Activated T-helper 1 cell treated with anti-CD3 and anti-CD28 coated beads, Interleukin-2, amount 50 U/mL, for 16 hours (primary cell): ENCODE measurements around the gene SDC3.

ENCODE experiments used
- DNase-seq, 2 donors: peaks; one replicate each; pipeline ENCODE4 v3.0.0-alpha.2; 2020; ENCODE audit warnings: low read depth in 1 of 2, low spot score in 1 of 2

The SDC3 gene

GRCh38 chr1:30905916-30906620, 2.5 kb downstream of the SDC3 start:
- DNase-seq, result no peak

- no peak for DNase-seq
These were observed 3.2 kb downstream of the SDC3 start for GRCh38 chr1:30905403-30905802.

DNA sequence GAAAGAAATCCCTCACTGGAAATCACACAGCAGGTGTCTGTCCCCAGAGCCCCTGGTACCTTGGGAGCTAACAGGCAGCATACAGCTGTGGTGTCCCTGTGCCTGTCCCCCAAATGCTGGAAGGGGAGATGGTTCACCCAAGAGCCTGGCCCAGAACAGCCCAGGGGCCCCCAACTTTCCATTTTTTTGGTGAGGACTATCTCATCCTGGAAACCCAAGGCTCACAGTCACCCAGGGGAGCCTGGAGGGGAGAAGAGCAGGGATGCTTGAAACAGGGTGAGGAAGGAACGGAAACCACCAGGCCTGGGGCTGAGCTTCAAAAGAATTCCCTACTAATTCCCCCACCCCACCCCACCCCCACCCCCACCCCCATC, 3.6 kb downstream of the SDC3 start:
- DNase-seq, result no peak

DNA sequence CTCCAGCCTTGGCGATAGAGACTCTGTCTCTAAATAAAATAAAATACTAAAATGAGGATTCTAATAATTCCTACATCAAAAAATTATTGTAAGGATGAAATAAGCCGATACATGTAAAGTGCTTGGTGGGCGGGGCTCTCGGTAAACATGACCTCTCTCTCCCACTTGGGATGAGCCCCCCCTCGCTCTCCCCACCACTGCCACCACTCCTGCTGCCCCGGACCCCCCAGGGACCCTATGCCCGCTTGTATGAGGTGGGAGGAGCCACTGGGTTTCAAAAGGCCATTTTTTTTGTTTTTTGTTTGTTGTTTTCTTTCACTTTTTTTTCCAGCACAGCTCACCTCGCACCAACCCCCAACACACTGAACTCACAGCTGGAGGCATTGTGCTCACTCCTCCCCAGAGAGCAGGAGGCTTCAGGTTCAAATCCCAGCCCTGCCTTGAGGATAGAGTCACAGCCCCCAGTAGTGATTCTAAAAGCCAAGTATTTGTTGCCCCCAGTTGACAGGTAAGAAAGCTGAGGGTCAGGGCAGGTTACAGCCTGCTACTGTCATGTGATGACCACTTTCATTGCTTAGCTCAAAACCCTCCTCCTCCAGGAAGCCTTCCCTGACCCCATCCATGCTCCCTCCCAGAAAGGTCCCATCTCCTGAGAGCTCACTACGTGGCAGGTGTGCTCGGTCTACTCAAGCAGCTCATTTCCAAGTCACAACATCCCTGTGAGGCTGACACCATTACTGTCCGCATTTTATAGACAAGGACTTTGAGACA, 4.2 kb downstream of the SDC3 start:
- DNase-seq, result no peak

- DNase-seq, result no peak
These were observed 5.1 kb downstream of the SDC3 start for GRCh38 chr1:30903343-30904034.

DNA sequence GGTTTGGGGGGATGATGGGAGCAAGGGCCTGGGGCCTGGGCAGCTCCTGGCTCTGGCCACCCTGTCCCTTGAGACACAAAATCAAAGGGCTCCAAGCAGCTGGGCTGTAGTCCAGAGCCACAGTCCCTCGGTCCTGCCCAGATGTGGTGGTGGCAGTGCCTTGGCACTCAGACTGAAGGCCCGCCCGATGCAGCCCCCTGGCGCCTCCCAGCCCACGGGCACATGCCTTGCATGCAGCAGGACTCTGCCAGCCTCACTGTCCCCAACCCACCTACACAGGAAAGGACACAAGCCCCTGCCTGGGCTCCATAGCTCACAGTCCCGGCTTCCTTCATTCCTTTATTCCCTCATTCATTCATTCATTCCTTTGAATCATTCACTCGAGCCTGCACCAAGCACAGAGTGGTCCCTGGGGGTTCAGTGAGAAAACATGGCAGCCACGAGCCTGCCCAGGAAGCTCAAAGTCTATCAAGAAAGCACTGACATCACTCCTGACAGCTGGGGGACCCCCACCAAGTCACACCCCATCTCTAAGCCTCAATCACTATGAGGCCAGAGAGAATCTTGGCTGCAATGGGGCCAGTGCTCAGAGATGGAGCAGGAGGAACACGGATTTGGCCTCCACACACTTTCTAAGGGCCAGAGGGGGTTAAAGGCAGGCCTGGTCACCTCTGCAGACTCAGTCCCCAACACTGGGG, 5.8 kb downstream of the SDC3 start:
- no peak for DNase-seq

GRCh38 chr1:30901798-30902581, 6.6 kb downstream of the SDC3 start:
- DNase-seq, result no peak

DNA sequence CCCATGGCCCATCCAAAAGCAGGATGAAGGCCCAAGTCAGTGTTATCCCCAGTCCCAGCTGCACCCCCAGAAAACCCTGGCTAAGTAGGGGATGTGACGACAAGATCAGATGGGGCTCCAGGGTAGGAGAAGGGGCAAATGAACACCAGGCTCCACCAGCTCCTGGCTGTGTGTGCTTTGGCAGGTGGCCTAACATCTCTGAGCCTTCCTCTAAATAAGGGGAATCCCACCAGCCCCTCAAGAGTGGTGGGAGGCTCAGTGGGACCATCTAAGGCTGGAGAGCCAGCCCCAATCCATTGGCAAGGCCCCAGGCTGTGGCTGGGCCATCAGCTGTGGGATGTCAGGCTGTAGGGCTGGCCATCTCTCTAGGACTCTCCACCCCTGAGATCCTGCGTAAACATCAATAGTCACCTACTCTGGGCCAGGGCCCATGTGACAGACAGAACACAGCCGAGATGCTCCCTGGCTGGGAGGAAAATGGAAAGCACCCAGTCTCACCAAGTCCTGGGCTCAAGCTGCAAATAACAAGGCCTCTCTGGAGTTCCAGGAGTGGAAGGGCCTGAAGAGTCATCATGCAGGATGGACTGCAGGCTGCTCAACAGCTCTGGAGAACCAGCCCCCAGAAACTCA, 7.5 kb downstream of the SDC3 start:
- DNase-seq, result no peak

- no peak for DNase-seq
These were observed 8.1 kb downstream of the SDC3 start for GRCh38 chr1:30900486-30900885.

GRCh38 chr1:30899577-30900389, 8.8 kb downstream of the SDC3 start:
- DNase-seq, result no peak

DNA sequence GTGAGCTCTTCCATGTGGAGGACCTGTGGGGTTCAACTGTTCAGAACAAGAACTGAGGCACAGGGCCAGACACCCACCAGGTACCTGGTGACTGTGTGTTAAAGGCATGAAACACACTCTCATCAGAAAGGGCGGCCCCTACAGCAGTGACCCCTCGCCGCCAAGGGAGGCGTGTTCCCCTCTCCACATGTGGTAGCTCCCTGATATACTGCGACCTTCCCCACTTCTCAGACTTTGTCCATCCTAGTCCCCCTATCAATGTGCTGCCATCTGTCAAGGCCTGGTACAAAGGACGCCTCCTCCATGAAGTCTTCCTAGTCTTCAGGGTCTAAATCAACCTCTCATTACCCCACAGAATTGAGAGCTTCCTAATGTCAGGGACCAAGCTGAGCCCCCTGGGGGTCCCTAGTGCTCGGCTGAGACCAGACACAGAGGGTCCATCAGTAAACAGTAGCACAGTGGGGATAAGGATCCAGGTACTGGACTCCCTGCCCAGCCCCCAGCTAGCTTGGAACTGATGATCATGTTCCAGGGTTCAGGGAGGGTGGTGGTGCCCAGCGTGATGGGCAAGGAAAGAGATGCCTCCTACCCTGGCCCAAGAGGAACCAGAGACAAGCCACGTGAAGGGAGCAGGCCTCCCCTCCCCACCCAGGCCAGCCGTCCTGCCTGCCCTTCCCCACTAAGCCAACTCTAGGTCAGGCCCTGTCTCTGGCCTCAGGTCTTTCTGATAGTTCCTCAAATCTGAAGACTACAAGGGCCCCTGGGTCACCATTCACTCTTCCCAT, 10.3 kb downstream of the SDC3 start:
- DNase-seq, result no peak

DNA sequence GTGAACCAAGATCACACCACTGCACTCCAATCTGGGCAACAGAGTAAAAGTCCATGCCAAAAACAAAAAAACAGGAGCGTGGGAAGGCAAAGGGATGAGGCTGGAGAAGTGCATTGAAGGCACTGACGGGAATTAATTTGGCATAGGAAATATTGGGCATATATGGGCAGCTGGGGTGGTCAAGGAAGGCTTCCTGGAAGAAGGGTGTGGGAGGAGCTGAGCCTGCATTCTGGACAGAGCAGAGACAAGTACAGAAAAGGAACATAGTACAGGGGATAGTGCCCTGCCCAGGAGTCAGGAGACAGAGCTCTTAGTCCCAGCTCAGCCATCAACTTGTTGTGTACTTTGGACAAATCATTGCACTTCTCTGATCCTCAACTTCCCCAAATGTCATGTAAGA, 11.7 kb downstream of the SDC3 start:
- no peak for DNase-seq

GRCh38 chr1:30895944-30896660, 12.5 kb downstream of the SDC3 start:
- no peak for DNase-seq

- DNase-seq, result no peak
These were observed 13.1 kb downstream of the SDC3 start for GRCh38 chr1:30895382-30895943.

GRCh38 chr1:30894508-30894973, 14.0 kb downstream of the SDC3 start:
- DNase-seq, result no peak

- DNase-seq, result no peak
These were observed 14.6 kb downstream of the SDC3 start for GRCh38 chr1:30893776-30894507.

- no peak for DNase-seq
These were observed 15.9 kb downstream of the SDC3 start for GRCh38 chr1:30892671-30893073.
